Heart left ventricle (tissue), 16 donors: ENCODE data around the gene SPOCK1. TPM values are rescaled to one million over a fixed set of nuclear protein-coding genes. Genes with fewer than 3 reads are reported as not detected.

ENCODE experiments used
- ATAC-seq, 4 donors: fragments of 200-7000 bp; cut with Tn5 transposase; one replicate each; pipeline ENCODE4 v1.9.1; 2020 to 2022; ENCODE audit warnings: moderate library complexity in 4 of 4, mild to moderate bottlenecking in 3 of 4, moderate number of reproducible peaks in 1 of 4
- DNase-seq, 5 donors: peaks; one replicate each; pipeline ENCODE4 v3.0.0-alpha.2; 2020
- H3K27ac ChIP-seq, 12 donors: fragments of 200-600 bp; sonication (generic) in 4 of 12; one replicate each; pipeline versions ENCODE4 v1.5.0 to v1.8.0; 2016 to 2022; ENCODE audit warnings: mild to moderate bottlenecking in 2 of 12
- H3K27me3 ChIP-seq, 9 donors: fragments of 200-600 bp; sonication (generic) in 2 of 9; one replicate each; pipeline versions ENCODE4 v1.5.1 to v1.8.0; 2016 to 2022; ENCODE audit warnings: mild to moderate bottlenecking in 3 of 9
- H3K36me3 ChIP-seq, 9 donors: fragments of 200-600 bp; sonication (generic) in 2 of 9; one replicate each; pipeline versions ENCODE4 v1.5.0 to v1.8.0; 2018 to 2022; ENCODE audit warnings: mild to moderate bottlenecking in 2 of 9
- H3K4me1 ChIP-seq, 12 donors: fragments of 200-600 bp; sonication (generic) in 4 of 12; one replicate each; pipeline versions ENCODE4 v1.5.0 to v1.8.0; 2016 to 2022; ENCODE audit warnings: mild to moderate bottlenecking in 3 of 12
- H3K4me3 ChIP-seq, 12 donors: fragments of 200-600 bp; sonication (generic) in 4 of 12; one replicate each; pipeline versions ENCODE4 v1.5.0 to v1.8.0; 2017 to 2022; ENCODE audit warnings: mild to moderate bottlenecking in 9 of 12, moderate library complexity in 4 of 12
- H3K9me3 ChIP-seq, 12 donors: fragments of 200-600 bp; sonication (generic) in 4 of 12; one replicate each; pipeline versions ENCODE4 v1.5.0 to v1.8.0; 2016 to 2022; ENCODE audit warnings: mild to moderate bottlenecking in 1 of 12
- CTCF ChIP-seq, 12 donors: fragments of 200-600 bp; sonication (generic) in 4 of 12; IDR thresholded peaks; one replicate each; pipeline versions ENCODE4 v1.5.0 to v1.8.0; 2018 to 2022; ENCODE audit warnings: antibody characterized with exemption in 12 of 12, mild to moderate bottlenecking in 5 of 12
- POLR2A ChIP-seq, 2 donors: fragments of 450-650 bp; IDR thresholded peaks; one replicate each; pipeline ENCODE4 v1.6.1; 2017; ENCODE audit warnings: antibody characterized with exemption in 2 of 2, mild to moderate bottlenecking in 2 of 2, moderate library complexity in 2 of 2
- WGBS, 4 donors: extraction: QIAGEN DNeasy Blood & Tissue Kit in 2 of 4; methylation state at CpG; one replicate each; pipeline versions ENCODE4 v1.1.5 to v1.1.7; 2013 to 2018; 5-methylcytosine and 5-hydroxymethylcytosine counted together
- intact Hi-C, 10 donors: fragments of 100-400 bp; cut with DNase I; formaldehyde crosslinking; loops; one replicate each; pipeline versions ENCODE4 v1.11.1 to v1.14.2; 2022
- polyA plus RNA-seq, 2 donors: library from polyadenylated mRNA; stranded (reverse); fragments of 200-250 nt; gene quantifications; one replicate each; pipeline ENCODE4 v1.2.3, GENCODE V29; 2013
- total RNA-seq, 9 donors: library from RNA; depleted of rRNA in 2 of 9; stranded (reverse); fragments of >200 nt in 2 of 9; fragmentation: NEBNext Ultra II Directional in 3 of 9; extraction: Animal tissue kit (Norgen Biotek cat#: 25700) in 3 of 9; gene quantifications; one replicate each; pipeline versions ENCODE4 v1.1.0 to v1.2.4, GENCODE V29; 2016 to 2023
- donor health status: ischemic (EF 13 %, LVEDD 7.1; RV severe dilation, severe dysfunction).
- donor health status: healthy with polysubstance abuse.
- donor health status: DM: no; HTN: yes; CAD: no.
- donor health status: DM: no; HTN: no; CAD: no.
- donor health status: ischemic (EF 25% LVEDD 6.9; RV normal size, moderate dysfunction).
- donor health status: ischemic (EF 25% LVEDD 5.7; RV mildly dilated, moderate dysfunction).
- donor health status: healthy.
- donor health status: DM: yes; HTN: yes; CAD: no.
- donor health status: ischemic (EF 35%, LVEDD 5.7; RV mildly dilated, moderate dysfunction).
- donor health status: nonischemic (EF 11% LVEDD 7.7; RV severe dilation, severe dysfunction).
- donor health status: DM: yes; HTN: yes; CAD: no.
- donor health status: PGD.
- donor health status: ischemic (EF 29% LVEDD 5.4; RV normal size, mild dysfunction).
- donor health status: nonischemic (EF 23%, LVEDD 6.1; RV moderate dilation, normal function).

Gene SPOCK1
- total and polyA plus RNA-seq, 11 donors = 7.8 to 51.2 (median 19.9) TPM

- 61 to 77% (median 68%) methylated on average over 4 of the region's 4 CpGs for WGBS, 4 donors
- intact Hi-C loops = no loop called here
Observed at GRCh38 chr5:137300411-137301240, 198.5 kb downstream of the SPOCK1 start.

GRCh38 chr5:137296213-137296781 is 202.8 kb downstream of the SPOCK1 start:
- DNase-seq = no peak
- H3K4me1 ChIP-seq = peaks cover 0 to 18% (median 7%) of the 10 kb centered on the region in 12 donors
- H3K36me3 ChIP-seq = no peaks in the 10 kb centered on the region
- no peak overlapping the region for H3K4me3 ChIP-seq
- no peaks in the 10 kb centered on the region for H3K9me3 ChIP-seq
- WGBS, 4 donors = 90 to 95% (median 91%) methylated on average over 12 of the region's 12 CpGs
- no peak overlapping the region for H3K27ac ChIP-seq
- no peaks in the 10 kb centered on the region for H3K27me3 ChIP-seq
- TF ChIP-seq CTCF (IDR thresholded peaks at IDR 0.05) (no peak), POLR2A (IDR thresholded peaks at IDR 0.05) (no peak)
- intact Hi-C loops = no loop called here
- ATAC-seq = no peak

More at GRCh38 chr5:137300411-137301240, 198.5 kb downstream of the SPOCK1 start:
- Histone ChIP-seq H3K27ac (peak overlapping the region in 2 of 12 donors; percentile 7 to 12), H3K4me1 (peaks cover 0 to 26% (median 7%) of the 10 kb centered on the region in 12 donors), H3K9me3 (no peaks in the 10 kb centered on the region), H3K36me3 (no peaks in the 10 kb centered on the region), H3K27me3 (no peaks in the 10 kb centered on the region), H3K4me3 (no peak overlapping the region)
- DNase-seq (no peak), ATAC-seq (peak in 2 of 4 donors; percentile 33 to 69)
- TF ChIP-seq CTCF (IDR thresholded peaks at IDR 0.05) (no peak), POLR2A (IDR thresholded peaks at IDR 0.05) (no peak)

GRCh38 chr5:137294604-137295003 is 204.5 kb downstream of the SPOCK1 start:
- Histone ChIP-seq H3K4me3 (no peak overlapping the region), H3K27me3 (no peaks in the 10 kb centered on the region), H3K27ac (no peak overlapping the region), H3K4me1 (peaks cover 0 to 7% (median 0%) of the 10 kb centered on the region in 12 donors), H3K36me3 (no peaks in the 10 kb centered on the region), H3K9me3 (peaks cover 0 to 4% (median 0%) of the 10 kb centered on the region in 12 donors)
- intact Hi-C loops = no loop called here
- ATAC-seq (no peak), DNase-seq (no peak)
- WGBS, 4 donors = 46 to 67% (median 61%) methylated on average over 1 of the region's 1 CpG
- no peak for TF ChIP-seq CTCF (IDR thresholded peaks at IDR 0.05)
- no peak for TF ChIP-seq POLR2A (IDR thresholded peaks at IDR 0.05)

- Histone ChIP-seq H3K36me3 (no peaks in the 10 kb centered on the region), H3K4me1 (no peaks in the 10 kb centered on the region), H3K27me3 (no peaks in the 10 kb centered on the region), H3K9me3 (peaks cover 0 to 7% (median 0%) of the 10 kb centered on the region in 12 donors), H3K27ac (no peak overlapping the region), H3K4me3 (no peak overlapping the region)
- no peak for ATAC-seq
- intact Hi-C loops = no loop called here
- WGBS, 4 donors = 80 to 86% (median 83%) methylated on average over 8 of the region's 8 CpGs
- no peak for TF ChIP-seq CTCF (IDR thresholded peaks at IDR 0.05)
- no peak for TF ChIP-seq POLR2A (IDR thresholded peaks at IDR 0.05)
- no peak for DNase-seq
Observed at GRCh38 chr5:137292461-137293027, 206.6 kb downstream of the SPOCK1 start.
